Activated CD4-positive, alpha-beta T cell treated with anti-CD3 and anti-CD28 coated beads for 36 hours (primary cell): ENCODE results near the gene GSK3B. TPM values are rescaled to one million over a fixed set of nuclear protein-coding genes. Genes with fewer than 3 reads are reported as not detected.
"Not testable (repeated sequence)": the region's sequence is repeated elsewhere in the genome, so short reads cannot be mapped to it uniquely, and the experiment has no call there.

Source experiments
- ATAC-seq: fragments of 200-7000 bp; cut with Tn5 transposase; one replicate; pipeline ENCODE4 v1.10.0; 2021; ENCODE audit warnings: mild to moderate bottlenecking, moderate library complexity
- CTCF ChIA-PET: fragments of 350-600 bp; sonication (Branson Sonifier 250); formaldehyde crosslinking; loops from one replicate; lab custom pipeline; 2021; ENCODE audit warnings: antibody characterized with exemption; lab: Charles Lee
- POLR2A ChIA-PET: fragments of 350-600 bp; sonication (Branson Sonifier 250); formaldehyde crosslinking; loops from one replicate; lab custom pipeline; 2021; ENCODE audit warnings: antibody characterized with exemption, inconsistent platforms; lab: Charles Lee
- DNase-seq: peaks from one replicate; pipeline ENCODE4 v3.0.0-alpha.2; 2020
- H3K27ac Mint-ChIP-seq: one replicate; pipeline ENCODE4 v1.8.0; 2021; ENCODE audit warnings: mixed read lengths
- H3K27me3 Mint-ChIP-seq: one replicate; pipeline ENCODE4 v1.8.0; 2021; ENCODE audit warnings: mixed read lengths
- H3K36me3 Mint-ChIP-seq: one replicate; pipeline ENCODE4 v1.8.0; 2021; ENCODE audit warnings: low read depth, mixed read lengths
- H3K4me1 Mint-ChIP-seq: one replicate; pipeline ENCODE4 v1.8.0; 2021; ENCODE audit warnings: mixed read lengths
- H3K4me3 Mint-ChIP-seq: one replicate; pipeline ENCODE4 v1.8.0; 2021; ENCODE audit warnings: mild to moderate bottlenecking, moderate library complexity, mixed read lengths
- H3K9me3 Mint-ChIP-seq: one replicate; pipeline ENCODE4 v1.8.0; 2021; ENCODE audit warnings: low read depth, mixed read lengths
- intact Hi-C, 2 experiments: fragments of 100-400 bp; cut with DNase I in 1 of 2; cut with micrococcal nuclease in 1 of 2; formaldehyde crosslinking; loops; one replicate each; pipeline versions ENCODE4 v1.14.2 to v1.15.1; 2022 to 2024; cut with DNase I, micrococcal nuclease
- total RNA-seq, 2 experiments: library from RNA; stranded (reverse); gene quantifications; one replicate each; pipeline ENCODE4 v1.2.3, GENCODE V29; 2021

The GSK3B gene
- total RNA-seq, 2 experiments from 2014 or later = 29.1 to 31.5 TPM

DNA sequence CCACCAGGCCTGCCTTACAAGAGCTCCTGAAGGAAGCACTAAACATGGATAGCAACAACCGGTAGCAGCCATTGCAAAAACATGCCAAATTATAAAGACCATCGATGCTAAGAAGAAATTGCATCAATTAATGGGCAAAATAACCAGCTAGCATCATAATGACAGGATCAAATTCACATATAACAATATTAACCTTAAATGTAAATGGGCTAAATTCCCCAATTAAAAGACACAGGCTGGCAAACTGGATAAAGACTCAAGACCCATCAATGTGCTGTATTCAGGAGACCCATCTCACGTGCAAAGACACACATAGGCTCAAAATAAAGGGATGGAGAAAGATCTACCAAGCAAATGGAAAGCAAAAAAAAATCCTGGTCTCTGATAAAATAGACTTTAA is 88.5 kb downstream of the GSK3B start:
- POLR2A ChIA-PET, H3K27me3 Mint-ChIP-seq, H3K4me3 Mint-ChIP-seq, CTCF ChIA-PET, intact Hi-C loops, DNase-seq, ATAC-seq, H3K27ac Mint-ChIP-seq: not testable (repeated sequence)
- Mint-ChIP-seq H3K4me1 (peaks cover 48% of the 10 kb centered on the region), H3K36me3 (peaks cover 26% of the 10 kb centered on the region), H3K9me3 (peaks cover 37% of the 10 kb centered on the region)

GRCh38 chr3:120004008-120004498 is 90.2 kb downstream of the GSK3B start:
- DNase-seq = peak; percentile 59
- ATAC-seq = peak; percentile 53
- POLR2A ChIA-PET, H3K4me3 Mint-ChIP-seq, H3K27ac Mint-ChIP-seq, H3K27me3 Mint-ChIP-seq, CTCF ChIA-PET, intact Hi-C loops: not testable (repeated sequence)
- H3K36me3 Mint-ChIP-seq = peaks cover 38% of the 10 kb centered on the region
- H3K4me1 Mint-ChIP-seq = peaks cover 41% of the 10 kb centered on the region
- peaks cover 34% of the 10 kb centered on the region for H3K9me3 Mint-ChIP-seq

DNA sequence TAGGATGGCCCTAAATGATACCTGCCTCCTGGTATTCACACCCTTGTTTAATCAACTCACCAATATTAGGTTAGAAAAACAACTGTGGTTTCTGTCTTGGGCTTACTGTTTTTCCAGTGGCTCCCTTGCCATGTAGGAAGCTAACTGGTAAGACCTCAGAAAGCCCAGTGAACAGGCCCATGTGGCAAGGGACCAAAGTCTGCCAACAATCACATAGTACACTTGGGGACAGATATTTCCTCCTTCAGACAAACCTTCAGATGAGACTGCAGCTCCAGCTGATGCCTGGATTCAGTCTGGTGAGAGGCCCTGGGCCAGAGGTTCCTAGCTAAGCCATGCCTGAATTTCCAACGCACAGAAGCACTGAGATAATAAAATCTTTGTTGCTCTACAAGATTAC is 96.1 kb downstream of the GSK3B start:
- intact Hi-C loops = no loop called here
- Mint-ChIP-seq H3K4me1 (peaks cover 16% of the 10 kb centered on the region), H3K36me3 (peaks cover 37% of the 10 kb centered on the region), H3K27me3 (no peaks in the 10 kb centered on the region), H3K4me3 (no peak overlapping the region), H3K27ac (no peak overlapping the region), H3K9me3 (peaks cover 3% of the 10 kb centered on the region)
- ChIA-PET POLR2A (no interaction called here), CTCF (no interaction called here)
- DNase-seq = no peak
- no peak for ATAC-seq

DNA sequence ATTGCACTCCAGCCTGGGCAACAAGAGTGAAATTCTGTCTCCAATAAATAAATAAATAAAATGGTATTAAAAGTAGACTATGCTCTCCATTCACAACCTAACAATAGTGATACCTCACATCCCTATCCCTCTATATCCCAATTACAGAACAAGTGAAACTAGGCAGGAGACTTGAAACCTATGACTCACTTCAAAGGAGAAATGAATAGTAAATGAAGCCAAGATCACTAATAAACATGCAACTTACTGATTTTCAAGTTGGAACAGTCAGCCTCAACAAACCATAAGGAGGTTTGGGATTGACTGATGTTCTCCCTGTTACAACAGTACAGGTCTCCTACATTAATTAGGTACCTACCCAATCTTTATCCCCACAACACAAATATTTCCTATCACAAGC is 103.4 kb downstream of the GSK3B start:
- Mint-ChIP-seq H3K4me3 (no peak overlapping the region), H3K9me3 (peaks cover 13% of the 10 kb centered on the region), H3K27ac (no peak overlapping the region), H3K27me3 (no peaks in the 10 kb centered on the region), H3K36me3 (peaks cover 22% of the 10 kb centered on the region), H3K4me1 (peaks cover 31% of the 10 kb centered on the region)
- ChIA-PET CTCF (no interaction called here), POLR2A (no interaction called here)
- ATAC-seq = no peak
- intact Hi-C loops = no loop called here
- no peak for DNase-seq

DNA sequence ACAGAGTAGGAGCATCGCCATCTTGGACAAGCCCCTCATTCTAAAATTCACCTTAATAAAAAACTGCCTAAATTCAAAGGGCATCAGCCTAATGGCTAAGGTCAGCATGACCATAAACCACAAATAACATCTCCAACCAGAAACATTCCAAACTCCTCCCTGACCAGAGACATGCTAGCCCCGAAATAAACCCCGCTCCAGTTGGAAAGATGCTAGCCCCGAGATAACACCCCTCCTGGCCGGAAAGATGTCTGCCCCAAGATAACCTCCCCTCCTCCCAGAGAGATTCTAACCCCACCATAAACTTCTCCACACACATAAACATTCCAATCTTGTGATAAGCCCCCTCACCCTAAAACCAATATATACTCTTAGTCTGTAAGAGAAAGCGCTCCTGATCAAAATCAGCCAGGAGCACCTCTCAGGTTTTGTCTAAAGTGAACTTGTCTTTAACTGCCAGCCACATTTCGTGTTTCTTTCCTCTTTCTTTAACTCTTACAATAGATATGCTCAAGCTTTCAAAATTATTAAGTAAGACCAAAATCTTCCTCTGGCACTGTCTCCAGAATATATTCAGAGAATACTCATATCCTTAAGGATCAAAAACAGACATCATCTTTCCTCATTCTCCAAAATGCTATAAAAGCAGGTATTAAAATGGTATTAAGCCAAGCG is 104.1 kb downstream of the GSK3B start:
- DNase-seq (no peak), ATAC-seq (no peak)
- intact Hi-C loops = no loop called here
- no peak overlapping the region for H3K27ac Mint-ChIP-seq
- H3K27me3 Mint-ChIP-seq = no peaks in the 10 kb centered on the region
- ChIA-PET POLR2A (interaction anchor here (0.6 kb wide), 1 partner anchor 667 kb away, joined by 3 read pairs; no protein-coding TSS in a partner anchor), CTCF (interaction anchor here (0.8 kb wide), 1 partner anchor 83 kb away, joined by 3 read pairs; no protein-coding TSS in a partner anchor)
- H3K4me3 Mint-ChIP-seq = no peak overlapping the region
- peaks cover 20% of the 10 kb centered on the region for H3K9me3 Mint-ChIP-seq
- peaks cover 30% of the 10 kb centered on the region for H3K36me3 Mint-ChIP-seq
- H3K4me1 Mint-ChIP-seq = peaks cover 35% of the 10 kb centered on the region

- intact Hi-C loops, H3K27ac Mint-ChIP-seq, ATAC-seq, H3K27me3 Mint-ChIP-seq, DNase-seq, POLR2A ChIA-PET, CTCF ChIA-PET, H3K4me3 Mint-ChIP-seq: not testable (repeated sequence)
- peaks cover 38% of the 10 kb centered on the region for H3K9me3 Mint-ChIP-seq
- H3K4me1 Mint-ChIP-seq = peaks cover 35% of the 10 kb centered on the region
- peaks cover 54% of the 10 kb centered on the region for H3K36me3 Mint-ChIP-seq
These were observed 107.4 kb downstream of the GSK3B start for GRCh38 chr3:119986812-119987211.

GRCh38 chr3:119981386-119981785 is 112.9 kb downstream of the GSK3B start:
- intact Hi-C loops = no loop called here
- ATAC-seq (no peak), DNase-seq (no peak)
- Mint-ChIP-seq H3K4me1 (peaks cover 29% of the 10 kb centered on the region), H3K9me3 (peaks cover 28% of the 10 kb centered on the region), H3K27me3 (no peaks in the 10 kb centered on the region), H3K27ac (no peak overlapping the region), H3K36me3 (peaks cover 56% of the 10 kb centered on the region), H3K4me3 (no peak overlapping the region)
- ChIA-PET POLR2A (interaction anchor here (0.6 kb wide), 1 partner anchor 11 kb away, joined by 3 read pairs; no protein-coding TSS in a partner anchor), CTCF (no interaction called here)

GRCh38 chr3:119978554-119979208 is 115.6 kb downstream of the GSK3B start:
- POLR2A ChIA-PET = no interaction called here
- CTCF ChIA-PET = no interaction called here
- ATAC-seq (no peak), DNase-seq (no peak)
- H3K27me3 Mint-ChIP-seq = no peaks in the 10 kb centered on the region
- H3K36me3 Mint-ChIP-seq = peaks cover 36% of the 10 kb centered on the region
- H3K4me3 Mint-ChIP-seq = no peak overlapping the region
- H3K27ac Mint-ChIP-seq = no peak overlapping the region
- peaks cover 5% of the 10 kb centered on the region for H3K9me3 Mint-ChIP-seq
- intact Hi-C loops = no loop called here
- peaks cover 18% of the 10 kb centered on the region for H3K4me1 Mint-ChIP-seq

DNA sequence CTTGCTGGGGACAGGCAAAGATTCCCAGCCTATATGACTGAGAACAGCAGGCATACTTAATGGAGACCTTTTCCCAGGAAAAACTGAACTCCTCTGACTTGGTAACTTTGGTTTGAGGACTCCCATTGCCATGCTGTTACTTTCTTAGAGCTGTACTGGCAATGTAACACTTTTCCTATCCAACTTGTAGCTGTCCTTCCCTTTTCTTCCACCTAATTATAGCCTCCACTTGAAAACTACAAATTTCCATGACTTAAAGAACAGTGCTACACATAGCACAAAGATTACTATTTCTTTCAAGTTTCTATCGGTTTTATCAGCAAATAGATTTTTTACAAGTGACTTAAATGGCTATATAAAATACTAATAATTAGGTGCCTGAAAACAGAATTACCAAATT is 116.9 kb downstream of the GSK3B start:
- no peak for DNase-seq
- no peak for ATAC-seq
- Mint-ChIP-seq H3K9me3 (peaks cover 5% of the 10 kb centered on the region), H3K27me3 (no peaks in the 10 kb centered on the region), H3K36me3 (peaks cover 32% of the 10 kb centered on the region), H3K4me3 (no peak overlapping the region), H3K4me1 (peaks cover 20% of the 10 kb centered on the region), H3K27ac (no peak overlapping the region)
- ChIA-PET CTCF (no interaction called here), POLR2A (no interaction called here)
- intact Hi-C loops = no loop called here

- H3K9me3 Mint-ChIP-seq = peaks cover 5% of the 10 kb centered on the region
- peaks cover 20% of the 10 kb centered on the region for H3K4me1 Mint-ChIP-seq
- intact Hi-C loops = no loop called here
- ATAC-seq (no peak), DNase-seq (no peak)
- ChIA-PET POLR2A (no interaction called here), CTCF (no interaction called here)
- peaks cover 27% of the 10 kb centered on the region for H3K36me3 Mint-ChIP-seq
- no peak overlapping the region for H3K27ac Mint-ChIP-seq
- H3K27me3 Mint-ChIP-seq = no peaks in the 10 kb centered on the region
- no peak overlapping the region for H3K4me3 Mint-ChIP-seq
These were observed 118.0 kb downstream of the GSK3B start for GRCh38 chr3:119976214-119976613.

- Mint-ChIP-seq H3K36me3 (peaks cover 21% of the 10 kb centered on the region), H3K27ac (no peak overlapping the region), H3K4me1 (peaks cover 24% of the 10 kb centered on the region), H3K9me3 (peaks cover 5% of the 10 kb centered on the region), H3K27me3 (no peaks in the 10 kb centered on the region), H3K4me3 (no peak overlapping the region)
- intact Hi-C loops = no loop called here
- no peak for DNase-seq
- POLR2A ChIA-PET = no interaction called here
- ATAC-seq = no peak
- CTCF ChIA-PET = interaction anchor here (0.6 kb wide), 1 partner anchor 10 kb away, joined by 3 read pairs; no protein-coding TSS in a partner anchor
These were observed 119.6 kb downstream of the GSK3B start for GRCh38 chr3:119974656-119975055.
